SK-N-SH (cell line): ENCODE measurements around the gene NTN1. TPM values are rescaled to one million over a fixed set of nuclear protein-coding genes. Genes with fewer than 3 reads are reported as not detected.

Experiments used
- CTCF ChIA-PET: fragments of 300-600, 350-600 bp; formaldehyde crosslinking; extraction: SDS; loops from one replicate; lab custom pipeline; 2021; lab: Yijun Ruan, JAX
- POLR2A ChIA-PET: fragments of 350-600 bp; sonication (Branson Sonifier 250); formaldehyde crosslinking; extraction: SDS; loops from one replicate; lab custom pipeline; 2020; ENCODE audit warnings: antibody characterized with exemption, inconsistent platforms; lab: Yijun Ruan, JAX
- DNase-seq: peaks from one replicate; pipeline ENCODE4 v3.0.0; 2012
- H2AFZ ChIP-seq: fragments of 200-600 bp; sonication (generic); 2 replicates; pipeline ENCODE4 v1.8.1; 2016; ENCODE audit warnings: antibody characterized with exemption, mild to moderate bottlenecking, low read depth
- H3F3A ChIP-seq: fragments of 200-600 bp; sonication (generic); replicated peaks from 2 replicates; pipeline ENCODE3; 2016; ENCODE audit warnings: antibody characterized with exemption, mild to moderate bottlenecking; ENCODE audit not compliant: insufficient read depth
- H3K27ac ChIP-seq, 2 experiments: fragments of 200-500 bp in 1 of 2; fragments of 200-600 bp in 1 of 2; sonication (Bioruptor generic) in 1 of 2; sonication (generic), shearing (Covaris generic) in 1 of 2; 2 replicates each; pipeline versions ENCODE4 v1.5.1 to v1.6.1; 2014 to 2016; ENCODE audit warnings: low read depth in 2 of 2, inconsistent platforms in 1 of 2, low read length in 1 of 2, mild to moderate bottlenecking in 1 of 2, mixed read lengths in 1 of 2
- H3K27me3 ChIP-seq: fragments of 200-600 bp; sonication (generic), shearing (Covaris generic); 2 replicates; pipeline ENCODE4 v1.6.1; 2016; ENCODE audit warnings: mixed run types; ENCODE audit not compliant: insufficient read depth
- H3K36me3 ChIP-seq, 2 experiments: fragments of 200-500 bp in 1 of 2; fragments of 200-600 bp in 1 of 2; sonication (Bioruptor generic) in 1 of 2; sonication (generic) in 1 of 2; replicated peaks in 1 of 2; 2 replicates each; pipeline versions ENCODE3 to v1.5.1; 2014 to 2016; ENCODE audit warnings: low read length in 1 of 2, mild to moderate bottlenecking in 1 of 2; ENCODE audit not compliant: insufficient read depth in 2 of 2, control insufficient read depth in 1 of 2
- H3K4me1 ChIP-seq, 2 experiments: fragments of 200-500 bp in 1 of 2; fragments of 200-600 bp in 1 of 2; sonication (Bioruptor generic) in 1 of 2; sonication (generic), shearing (Covaris generic) in 1 of 2; 2 replicates each; pipeline versions ENCODE4 v1.5.1 to v1.6.1; 2014 to 2016; ENCODE audit warnings: low read depth in 1 of 2, low read length in 1 of 2, mixed run types in 1 of 2; ENCODE audit not compliant: insufficient read depth in 2 of 2, control insufficient read depth in 1 of 2
- H3K4me2 ChIP-seq: fragments of 200-600 bp; sonication (generic), shearing (Covaris generic); 2 replicates; pipeline ENCODE4 v1.6.1; 2017; ENCODE audit warnings: mixed run types
- H3K4me3 ChIP-seq, 2 experiments: fragments of 200-500 bp in 1 of 2; fragments of 200-600 bp in 1 of 2; sonication (Bioruptor generic) in 1 of 2; sonication (generic), shearing (Covaris generic) in 1 of 2; 2 replicates each; pipeline versions ENCODE4 v1.5.1 to v1.8.1; 2014 to 2016; ENCODE audit warnings: low read depth in 2 of 2, inconsistent platforms in 1 of 2, low read length in 1 of 2, mild to moderate bottlenecking in 1 of 2, mixed read lengths in 1 of 2, moderate library complexity in 1 of 2
- H3K79me2 ChIP-seq: fragments of 200-600 bp; sonication (generic); 2 replicates; pipeline ENCODE4 v1.8.1; 2017; ENCODE audit warnings: mild to moderate bottlenecking; ENCODE audit not compliant: insufficient read depth
- H3K9ac ChIP-seq: fragments of 200-600 bp; sonication (generic); 2 replicates; pipeline ENCODE4 v1.6.1; 2017; ENCODE audit warnings: mixed run types
- H3K9me2 ChIP-seq: fragments of 200-600 bp; sonication (generic); 2 replicates; pipeline ENCODE4 v1.6.1; 2017; ENCODE audit warnings: mixed run types
- H3K9me3 ChIP-seq: fragments of 200-600 bp; sonication (generic); 2 replicates; pipeline ENCODE4 v1.6.1; 2017; ENCODE audit warnings: mixed run types, mild to moderate bottlenecking, moderate library complexity
- H4K20me1 ChIP-seq: fragments of 200-600 bp; sonication (generic); 2 replicates; pipeline ENCODE4 v1.6.1; 2017; ENCODE audit warnings: mild to moderate bottlenecking, mixed run types; ENCODE audit not compliant: insufficient read depth
- ELF1 ChIP-seq: IDR thresholded peaks from 2 replicates; pipeline ENCODE4 v1.4.0; 2012
- EP300 ChIP-seq, 2 experiments: IDR thresholded peaks; 2 replicates each; pipeline versions ENCODE4 v1.4.0 to v1.6.1; 2012; ENCODE audit warnings: borderline replicate concordance in 1 of 2, low read depth in 1 of 2, low read length in 1 of 2
- FOSL2 ChIP-seq: IDR thresholded peaks from 2 replicates; pipeline ENCODE4 v1.4.0; 2012; ENCODE audit warnings: low read depth, mild to moderate bottlenecking, moderate library complexity, borderline replicate concordance
- FOXJ3 ChIP-seq: sonication (generic); formaldehyde crosslinking; IDR thresholded peaks from 2 replicates; pipeline ENCODE4 v1.5.1; 2020; ENCODE audit warnings: mild to moderate bottlenecking, missing genetic modification reagents
- GABPA ChIP-seq: IDR thresholded peaks from 2 replicates; pipeline ENCODE4 v1.4.0; 2012; ENCODE audit warnings: low read depth, mild to moderate bottlenecking
- JUND ChIP-seq: IDR thresholded peaks from 2 replicates; pipeline ENCODE4 v1.4.0; 2012
- NFIC ChIP-seq: IDR thresholded peaks from 2 replicates; pipeline ENCODE4 v1.4.0; 2012; ENCODE audit warnings: borderline replicate concordance
- POLR2AphosphoS5 ChIP-seq: IDR thresholded peaks from 2 replicates; pipeline ENCODE4 v1.6.1; 2012; ENCODE audit warnings: low read depth, low read length
- RAD21 ChIP-seq: IDR thresholded peaks from 2 replicates; pipeline ENCODE4 v1.6.1; 2012; ENCODE audit warnings: mild to moderate bottlenecking, low read length
- RCOR1 ChIP-seq: fragments of 150-350 bp; IDR thresholded peaks from 2 replicates; pipeline ENCODE4 v1.6.1; 2017; ENCODE audit warnings: antibody characterized with exemption, low read length
- RFX5 ChIP-seq: IDR thresholded peaks from 2 replicates; pipeline ENCODE4 v1.6.1; 2012; ENCODE audit warnings: mild to moderate bottlenecking, improper control_type of control experiment, low read length
- RXRA ChIP-seq: IDR thresholded peaks from 2 replicates; pipeline ENCODE4 v1.4.0; 2012; ENCODE audit warnings: low read depth, mild to moderate bottlenecking, borderline replicate concordance
- SMC3 ChIP-seq: IDR thresholded peaks from 2 replicates; pipeline ENCODE4 v1.6.1; 2012; ENCODE audit warnings: low read depth, low read length, improper control_type of control experiment
- TCF12 ChIP-seq: IDR thresholded peaks from 2 replicates; pipeline ENCODE4 v1.4.0; 2012
- WGBS: methylation state at CpG from one replicate; pipeline ENCODE4 v1.1.6; 2017; ENCODE audit warnings: low lambda C conversion rate; 5-methylcytosine and 5-hydroxymethylcytosine counted together
- polyA plus RNA-seq, 3 experiments: library from polyadenylated mRNA; depleted of rRNA; stranded (reverse); fragments of >200 nt; gene quantifications; 2 replicates each; pipeline ENCODE4 v1.2.3, GENCODE V29; 2012
- TF ChIP-seq, protein P1 (sequence below): fragments of 150-350 bp; IDR thresholded peaks from 2 replicates; pipeline ENCODE4 v1.6.1; 2016; ENCODE audit warnings: mild to moderate bottlenecking, low read depth, low read length
- TF ChIP-seq, protein P2 (sequence below): IDR thresholded peaks from 2 replicates; pipeline ENCODE4 v1.6.1; 2012; ENCODE audit warnings: mild to moderate bottlenecking, low read depth, low read length, moderate library complexity
- TF ChIP-seq, protein P3 (sequence below): fragments of 200-600 bp; sonication (generic); IDR thresholded peaks from 2 replicates; pipeline ENCODE4 v1.6.1; 2017; ENCODE audit warnings: antibody characterized with exemption, mild to moderate bottlenecking, moderate library complexity
- TF ChIP-seq, protein P4 (sequence below): IDR thresholded peaks from 2 replicates; pipeline ENCODE4; 2012
- TF ChIP-seq, protein P5 (sequence below): fragments of 150-350 bp; IDR thresholded peaks from 2 replicates; pipeline ENCODE4 v1.6.1; 2017; ENCODE audit warnings: antibody characterized with exemption, low read length, low read depth, borderline replicate concordance
- TF ChIP-seq, protein P6 (sequence below): IDR thresholded peaks from 2 replicates; pipeline ENCODE4 v1.4.0; 2012; ENCODE audit warnings: low read depth, borderline replicate concordance

Gene NTN1
- polyA plus RNA-seq, 1 of the 3 experiments (the other 2 are of a cell fraction): 0.05 TPM

DNA sequence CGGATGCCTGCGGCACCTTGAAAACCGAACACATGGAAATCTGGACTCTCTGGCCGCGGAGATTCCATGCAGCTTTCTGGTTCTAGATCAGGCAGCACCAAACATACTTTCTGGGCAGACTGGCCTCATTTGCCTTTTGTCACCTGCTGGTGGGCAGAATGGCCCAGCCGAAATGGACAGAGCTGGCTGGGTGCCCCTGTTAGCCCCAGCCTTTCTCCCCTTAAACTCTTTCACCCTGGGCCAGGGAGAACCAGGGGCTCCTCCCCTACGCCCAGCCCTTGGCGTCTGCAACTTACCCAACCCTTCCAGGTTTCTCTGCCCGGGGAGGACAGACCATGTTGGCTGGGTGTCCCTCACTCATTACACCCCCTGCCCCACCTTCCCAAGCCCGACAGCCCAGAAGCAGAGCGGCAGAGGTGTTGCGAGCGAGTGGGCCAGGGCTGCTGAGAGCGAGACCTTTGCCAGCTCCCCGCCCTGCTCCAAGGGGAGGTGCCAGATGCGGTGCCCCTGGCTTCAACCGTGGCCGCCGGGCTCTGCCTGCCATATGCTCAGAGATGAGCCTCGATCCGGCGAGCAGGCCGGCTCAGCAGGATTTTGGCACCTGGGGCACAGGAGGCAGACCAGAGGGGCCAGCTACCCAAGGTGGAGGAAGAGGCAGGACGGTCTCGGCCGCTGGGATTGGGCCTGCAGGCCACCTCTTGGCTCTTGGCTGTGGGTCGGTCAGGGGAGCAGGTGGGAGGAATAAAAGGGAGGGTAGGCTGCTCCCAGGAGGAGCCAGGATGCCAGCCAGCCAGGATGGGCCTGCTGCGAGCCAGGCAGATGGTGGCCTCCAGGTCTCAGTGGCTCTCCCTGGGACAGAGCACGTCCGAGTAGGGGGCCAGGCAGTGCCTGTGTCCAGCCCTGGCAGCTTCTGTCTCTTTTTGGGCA, 191.3 kb downstream of the NTN1 start:
- Histone ChIP-seq H3K9ac (no peak overlapping the region), H3K27ac (no peak overlapping the region), H3K4me1 (peaks cover 0 to 7% of the 10 kb centered on the region in 2 experiments; a peak in 2 of 4 replicates)
- TF ChIP-seq RCOR1: no peak
- TF ChIP-seq, protein P1, sequence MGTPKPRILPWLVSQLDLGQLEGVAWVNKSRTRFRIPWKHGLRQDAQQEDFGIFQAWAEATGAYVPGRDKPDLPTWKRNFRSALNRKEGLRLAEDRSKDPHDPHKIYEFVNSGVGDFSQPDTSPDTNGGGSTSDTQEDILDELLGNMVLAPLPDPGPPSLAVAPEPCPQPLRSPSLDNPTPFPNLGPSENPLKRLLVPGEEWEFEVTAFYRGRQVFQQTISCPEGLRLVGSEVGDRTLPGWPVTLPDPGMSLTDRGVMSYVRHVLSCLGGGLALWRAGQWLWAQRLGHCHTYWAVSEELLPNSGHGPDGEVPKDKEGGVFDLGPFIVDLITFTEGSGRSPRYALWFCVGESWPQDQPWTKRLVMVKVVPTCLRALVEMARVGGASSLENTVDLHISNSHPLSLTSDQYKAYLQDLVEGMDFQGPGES: no peak
- TF ChIP-seq, protein P2, sequence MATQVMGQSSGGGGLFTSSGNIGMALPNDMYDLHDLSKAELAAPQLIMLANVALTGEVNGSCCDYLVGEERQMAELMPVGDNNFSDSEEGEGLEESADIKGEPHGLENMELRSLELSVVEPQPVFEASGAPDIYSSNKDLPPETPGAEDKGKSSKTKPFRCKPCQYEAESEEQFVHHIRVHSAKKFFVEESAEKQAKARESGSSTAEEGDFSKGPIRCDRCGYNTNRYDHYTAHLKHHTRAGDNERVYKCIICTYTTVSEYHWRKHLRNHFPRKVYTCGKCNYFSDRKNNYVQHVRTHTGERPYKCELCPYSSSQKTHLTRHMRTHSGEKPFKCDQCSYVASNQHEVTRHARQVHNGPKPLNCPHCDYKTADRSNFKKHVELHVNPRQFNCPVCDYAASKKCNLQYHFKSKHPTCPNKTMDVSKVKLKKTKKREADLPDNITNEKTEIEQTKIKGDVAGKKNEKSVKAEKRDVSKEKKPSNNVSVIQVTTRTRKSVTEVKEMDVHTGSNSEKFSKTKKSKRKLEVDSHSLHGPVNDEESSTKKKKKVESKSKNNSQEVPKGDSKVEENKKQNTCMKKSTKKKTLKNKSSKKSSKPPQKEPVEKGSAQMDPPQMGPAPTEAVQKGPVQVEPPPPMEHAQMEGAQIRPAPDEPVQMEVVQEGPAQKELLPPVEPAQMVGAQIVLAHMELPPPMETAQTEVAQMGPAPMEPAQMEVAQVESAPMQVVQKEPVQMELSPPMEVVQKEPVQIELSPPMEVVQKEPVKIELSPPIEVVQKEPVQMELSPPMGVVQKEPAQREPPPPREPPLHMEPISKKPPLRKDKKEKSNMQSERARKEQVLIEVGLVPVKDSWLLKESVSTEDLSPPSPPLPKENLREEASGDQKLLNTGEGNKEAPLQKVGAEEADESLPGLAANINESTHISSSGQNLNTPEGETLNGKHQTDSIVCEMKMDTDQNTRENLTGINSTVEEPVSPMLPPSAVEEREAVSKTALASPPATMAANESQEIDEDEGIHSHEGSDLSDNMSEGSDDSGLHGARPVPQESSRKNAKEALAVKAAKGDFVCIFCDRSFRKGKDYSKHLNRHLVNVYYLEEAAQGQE: no peak
- TF ChIP-seq FOSL2: no peak
- TF ChIP-seq RAD21: no peak
- no peak for TF ChIP-seq SMC3
- TF ChIP-seq EP300 (IDR thresholded peaks at IDR 0.05; ENCODE audit: borderline replicate concordance in 1 of 2, low read depth in 1 of 2, low read length in 1 of 2): no peak
- TF ChIP-seq GABPA: no peak
- TF ChIP-seq TCF12: no peak
- TF ChIP-seq, protein P3, sequence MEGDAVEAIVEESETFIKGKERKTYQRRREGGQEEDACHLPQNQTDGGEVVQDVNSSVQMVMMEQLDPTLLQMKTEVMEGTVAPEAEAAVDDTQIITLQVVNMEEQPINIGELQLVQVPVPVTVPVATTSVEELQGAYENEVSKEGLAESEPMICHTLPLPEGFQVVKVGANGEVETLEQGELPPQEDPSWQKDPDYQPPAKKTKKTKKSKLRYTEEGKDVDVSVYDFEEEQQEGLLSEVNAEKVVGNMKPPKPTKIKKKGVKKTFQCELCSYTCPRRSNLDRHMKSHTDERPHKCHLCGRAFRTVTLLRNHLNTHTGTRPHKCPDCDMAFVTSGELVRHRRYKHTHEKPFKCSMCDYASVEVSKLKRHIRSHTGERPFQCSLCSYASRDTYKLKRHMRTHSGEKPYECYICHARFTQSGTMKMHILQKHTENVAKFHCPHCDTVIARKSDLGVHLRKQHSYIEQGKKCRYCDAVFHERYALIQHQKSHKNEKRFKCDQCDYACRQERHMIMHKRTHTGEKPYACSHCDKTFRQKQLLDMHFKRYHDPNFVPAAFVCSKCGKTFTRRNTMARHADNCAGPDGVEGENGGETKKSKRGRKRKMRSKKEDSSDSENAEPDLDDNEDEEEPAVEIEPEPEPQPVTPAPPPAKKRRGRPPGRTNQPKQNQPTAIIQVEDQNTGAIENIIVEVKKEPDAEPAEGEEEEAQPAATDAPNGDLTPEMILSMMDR: no peak
- TF ChIP-seq RFX5: no peak
- no peak for TF ChIP-seq FOXJ3 (CRISPR knock-in tag)
- TF ChIP-seq POLR2AphosphoS5: no peak
- TF ChIP-seq, protein P4, sequence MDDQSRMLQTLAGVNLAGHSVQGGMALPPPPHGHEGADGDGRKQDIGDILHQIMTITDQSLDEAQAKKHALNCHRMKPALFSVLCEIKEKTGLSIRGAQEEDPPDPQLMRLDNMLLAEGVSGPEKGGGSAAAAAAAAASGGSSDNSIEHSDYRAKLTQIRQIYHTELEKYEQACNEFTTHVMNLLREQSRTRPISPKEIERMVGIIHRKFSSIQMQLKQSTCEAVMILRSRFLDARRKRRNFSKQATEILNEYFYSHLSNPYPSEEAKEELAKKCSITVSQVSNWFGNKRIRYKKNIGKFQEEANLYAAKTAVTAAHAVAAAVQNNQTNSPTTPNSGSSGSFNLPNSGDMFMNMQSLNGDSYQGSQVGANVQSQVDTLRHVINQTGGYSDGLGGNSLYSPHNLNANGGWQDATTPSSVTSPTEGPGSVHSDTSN: no peak
- no peak for TF ChIP-seq NFIC
- TF ChIP-seq, protein P5, sequence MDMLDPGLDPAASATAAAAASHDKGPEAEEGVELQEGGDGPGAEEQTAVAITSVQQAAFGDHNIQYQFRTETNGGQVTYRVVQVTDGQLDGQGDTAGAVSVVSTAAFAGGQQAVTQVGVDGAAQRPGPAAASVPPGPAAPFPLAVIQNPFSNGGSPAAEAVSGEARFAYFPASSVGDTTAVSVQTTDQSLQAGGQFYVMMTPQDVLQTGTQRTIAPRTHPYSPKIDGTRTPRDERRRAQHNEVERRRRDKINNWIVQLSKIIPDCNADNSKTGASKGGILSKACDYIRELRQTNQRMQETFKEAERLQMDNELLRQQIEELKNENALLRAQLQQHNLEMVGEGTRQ: no peak
- no peak for TF ChIP-seq ELF1
- no peak for TF ChIP-seq RXRA
- TF ChIP-seq, protein P6, sequence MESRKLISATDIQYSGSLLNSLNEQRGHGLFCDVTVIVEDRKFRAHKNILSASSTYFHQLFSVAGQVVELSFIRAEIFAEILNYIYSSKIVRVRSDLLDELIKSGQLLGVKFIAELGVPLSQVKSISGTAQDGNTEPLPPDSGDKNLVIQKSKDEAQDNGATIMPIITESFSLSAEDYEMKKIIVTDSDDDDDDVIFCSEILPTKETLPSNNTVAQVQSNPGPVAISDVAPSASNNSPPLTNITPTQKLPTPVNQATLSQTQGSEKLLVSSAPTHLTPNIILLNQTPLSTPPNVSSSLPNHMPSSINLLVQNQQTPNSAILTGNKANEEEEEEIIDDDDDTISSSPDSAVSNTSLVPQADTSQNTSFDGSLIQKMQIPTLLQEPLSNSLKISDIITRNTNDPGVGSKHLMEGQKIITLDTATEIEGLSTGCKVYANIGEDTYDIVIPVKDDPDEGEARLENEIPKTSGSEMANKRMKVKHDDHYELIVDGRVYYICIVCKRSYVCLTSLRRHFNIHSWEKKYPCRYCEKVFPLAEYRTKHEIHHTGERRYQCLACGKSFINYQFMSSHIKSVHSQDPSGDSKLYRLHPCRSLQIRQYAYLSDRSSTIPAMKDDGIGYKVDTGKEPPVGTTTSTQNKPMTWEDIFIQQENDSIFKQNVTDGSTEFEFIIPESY: no peak
- no peak for TF ChIP-seq JUND
- TF ChIP-seq, all 33 proteins: peak for 0
- Histone ChIP-seq H3K79me2 (no peaks in the 10 kb centered on the region), H3K36me3 (no peaks in the 10 kb centered on the region), H3K27me3 (no peaks in the 10 kb centered on the region; the same call in 1 of the 2 replicates), H2AFZ (no peak overlapping the region), H3K4me3 (no peak overlapping the region), H3K9me2 (no peaks in the 10 kb centered on the region), H3K9me3 (peaks cover 12% of the 10 kb centered on the region; the same call in 1 of the 2 replicates), H3K4me2 (no peak overlapping the region), H4K20me1 (no peaks in the 10 kb centered on the region), H3F3A (no peaks in the 10 kb centered on the region)
- WGBS: 56% methylated on average over 6 of the region's 30 CpGs
- CTCF ChIA-PET: interaction anchor here (0.6 kb wide), 1 partner anchor 58 kb away, joined by 3 read pairs; no protein-coding TSS in a partner anchor
- no peak for DNase-seq
- POLR2A ChIA-PET: no interaction called here
